Stimulated activated naive CD4-positive, alpha-beta T cell (primary cell): ENCODE data around the gene AUTS2.

Source experiments
- DNase-seq, 6 experiments: peaks; one replicate each; lab custom pipeline; 2025; lab: John Stamatoyannopoulos, UW

AUTS2 gene

DNA sequence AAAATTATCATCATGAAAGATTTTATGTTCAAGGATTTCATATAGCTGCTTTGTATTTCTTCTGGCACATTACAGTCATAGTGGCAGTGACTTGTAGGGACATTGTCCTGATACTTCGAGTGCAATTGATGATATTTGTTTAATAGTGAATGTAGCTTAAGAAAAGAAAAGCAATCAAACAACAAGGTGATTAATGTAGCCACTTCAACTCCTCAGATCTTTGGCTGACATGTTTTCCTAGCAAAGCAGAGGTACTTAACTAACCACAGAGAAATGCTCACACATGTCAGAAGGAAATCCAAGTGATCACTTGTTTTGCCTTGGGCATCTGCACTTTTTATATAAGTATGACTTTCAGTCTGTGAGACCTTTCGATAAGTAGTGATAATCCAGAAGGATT, 470.3 kb downstream of the AUTS2 start:
- no peak for DNase-seq

DNA sequence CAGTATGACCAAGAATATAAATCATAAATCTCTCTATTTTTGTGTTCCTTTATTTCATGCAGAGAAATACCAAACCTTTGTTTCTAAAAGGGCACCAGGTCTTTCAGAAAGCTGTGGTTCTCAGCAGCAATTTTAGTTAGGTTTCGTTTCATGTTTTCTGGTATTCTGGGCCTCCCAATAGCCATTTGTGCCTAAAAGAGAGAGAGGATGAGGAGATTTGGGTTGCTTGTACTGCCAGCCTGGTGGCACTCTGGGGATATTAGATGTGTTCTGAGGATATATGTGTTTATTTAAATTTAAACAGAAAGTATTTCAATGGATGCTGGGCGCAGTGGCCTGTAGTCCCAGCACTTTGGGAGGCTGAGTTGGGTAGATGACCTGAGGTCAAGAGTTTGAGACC, 471.7 kb downstream of the AUTS2 start:
- DNase-seq, result no peak

DNA sequence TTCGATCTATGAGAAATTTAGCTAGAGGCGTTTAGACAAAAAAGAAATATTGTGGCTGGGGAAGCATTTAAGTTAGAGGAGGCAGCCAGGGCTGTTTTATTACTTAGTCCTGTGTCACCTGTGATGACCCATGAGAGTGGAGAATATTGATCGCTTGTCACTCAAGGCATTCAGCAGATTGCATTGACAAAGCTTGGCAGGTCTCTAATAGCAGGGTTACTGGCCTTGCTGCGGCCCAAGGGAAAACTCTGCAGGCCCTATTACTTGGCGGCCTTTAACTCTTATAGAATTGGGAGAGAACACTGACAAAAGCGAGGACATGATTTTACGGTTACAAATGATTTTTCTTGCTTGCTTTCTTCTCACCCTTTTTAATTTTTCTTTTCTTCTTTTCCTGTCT, 473.5 kb downstream of the AUTS2 start:
- no peak for DNase-seq

DNA sequence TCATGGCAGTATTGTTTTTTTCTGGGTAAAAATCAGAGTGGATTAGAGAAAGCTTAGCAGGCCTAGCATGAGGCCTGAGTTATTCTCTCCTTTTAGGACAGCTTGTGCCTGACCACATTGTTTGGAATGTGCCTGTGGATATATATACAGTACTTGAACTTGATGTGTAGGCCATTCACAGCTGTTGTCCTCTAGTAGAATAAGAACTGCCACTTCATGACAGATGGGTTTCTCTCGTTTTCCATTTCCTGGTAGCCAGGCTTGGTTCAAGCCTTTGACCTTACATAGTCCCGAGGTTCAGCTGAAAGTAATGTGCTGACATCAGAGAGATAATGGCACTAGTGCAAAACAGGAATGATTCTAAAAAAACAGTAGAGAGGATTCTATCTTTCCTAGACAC, 473.9 kb downstream of the AUTS2 start:
- DNase-seq, result no peak

DNA sequence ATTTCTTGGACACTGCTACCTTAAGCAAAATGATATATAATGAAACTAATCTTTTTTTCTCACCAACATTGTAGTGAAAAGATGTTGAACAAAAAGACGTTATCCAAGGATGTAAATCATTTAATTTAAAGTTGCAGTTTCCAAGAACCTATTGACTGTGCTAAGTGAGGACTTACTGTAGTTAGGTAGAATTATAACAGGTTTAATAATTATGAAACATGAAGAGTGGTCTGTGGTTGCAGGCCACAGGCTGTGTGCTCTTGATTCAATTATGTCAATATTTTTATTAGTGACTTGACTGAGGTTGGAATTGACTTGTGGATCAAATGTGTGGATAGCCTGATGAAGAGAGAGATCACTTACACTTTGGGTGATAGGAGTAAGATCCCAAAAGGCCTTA, 478.1 kb downstream of the AUTS2 start:
- DNase-seq, result no peak

DNA sequence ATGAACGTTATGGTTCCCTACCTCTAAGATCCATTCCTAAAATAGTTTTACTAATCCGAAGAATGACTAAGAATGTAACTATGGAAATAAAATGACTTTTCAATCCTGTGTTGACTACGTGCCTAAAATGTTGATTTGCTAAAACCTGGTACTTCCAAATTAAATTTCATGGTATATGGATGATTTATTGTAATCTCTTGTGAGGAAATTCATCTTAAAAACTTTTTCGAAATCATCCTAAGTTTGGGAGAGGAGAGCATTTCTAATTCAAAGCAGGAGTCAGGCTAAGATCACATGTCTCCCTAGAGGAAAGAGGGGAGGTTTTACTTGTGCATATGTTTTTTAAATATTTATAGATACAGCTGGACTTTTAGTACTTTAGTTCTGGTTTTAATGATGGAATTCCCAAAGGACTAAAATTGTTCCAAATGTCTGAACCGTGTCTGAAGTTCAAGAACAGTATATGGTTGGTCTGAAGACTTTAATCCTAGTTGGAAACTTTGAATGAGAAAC, 483.9 kb downstream of the AUTS2 start:
- no peak for DNase-seq

DNA sequence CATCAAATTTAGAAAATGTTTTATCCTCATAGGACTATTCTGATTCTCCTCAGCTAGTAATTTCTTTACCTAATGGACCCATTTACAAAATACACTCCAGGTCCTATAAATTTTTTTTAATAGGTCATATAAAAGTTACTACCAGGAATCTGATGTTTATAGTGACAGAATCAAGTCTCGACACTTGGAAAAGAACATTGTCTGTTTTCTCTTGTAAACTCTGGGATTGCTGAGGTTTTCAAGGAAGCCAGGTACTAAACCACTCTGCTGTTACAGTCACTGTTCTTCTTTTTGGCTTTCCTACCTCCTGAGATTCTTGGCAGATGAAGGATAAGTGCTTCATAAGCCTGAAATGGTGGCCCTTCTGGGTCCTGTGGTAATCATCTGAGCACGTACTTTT, 493.1 kb downstream of the AUTS2 start:
- DNase-seq, result no peak

DNA sequence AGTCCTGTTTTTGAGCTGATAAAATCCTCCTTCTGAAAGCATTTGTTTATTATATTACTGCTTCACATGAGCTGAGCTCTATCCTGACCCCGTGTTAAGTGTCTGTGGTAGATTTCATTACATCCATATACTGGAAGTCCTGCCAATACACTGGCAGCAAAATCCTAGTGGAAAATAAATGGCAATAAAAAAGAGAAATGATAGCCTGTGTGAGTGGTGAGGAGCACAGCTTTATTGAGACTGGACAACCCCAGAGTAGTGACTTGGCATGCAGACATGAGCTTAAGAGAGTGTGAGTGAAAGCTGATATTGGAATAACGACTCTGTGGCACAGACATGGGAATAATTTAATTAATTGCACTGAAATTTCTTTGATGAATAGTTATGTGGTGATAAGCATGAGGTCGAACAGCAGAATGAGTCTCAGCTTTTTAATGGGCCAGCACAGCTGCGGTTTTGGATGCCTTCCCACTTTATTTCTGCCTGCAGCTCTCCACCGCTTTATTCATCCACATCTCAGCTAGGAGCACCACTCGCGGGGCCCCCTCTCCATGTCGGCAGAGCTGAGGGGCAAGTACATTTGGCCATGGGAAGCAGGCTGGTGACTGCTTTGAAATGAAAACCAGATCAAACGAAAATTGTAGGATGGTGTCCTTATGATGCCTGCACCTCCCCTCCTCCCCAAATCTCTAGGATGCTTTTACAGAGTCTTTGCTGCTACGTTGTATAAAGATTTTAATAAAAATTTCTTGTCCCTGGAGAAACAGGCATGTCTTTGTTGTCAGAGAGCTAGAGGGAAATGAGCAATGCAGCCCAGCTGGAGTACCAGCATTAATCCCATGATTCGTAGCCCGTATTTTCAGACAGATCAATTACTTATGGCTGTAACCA, 494.3 kb downstream of the AUTS2 start:
- DNase-seq, result no peak

DNA sequence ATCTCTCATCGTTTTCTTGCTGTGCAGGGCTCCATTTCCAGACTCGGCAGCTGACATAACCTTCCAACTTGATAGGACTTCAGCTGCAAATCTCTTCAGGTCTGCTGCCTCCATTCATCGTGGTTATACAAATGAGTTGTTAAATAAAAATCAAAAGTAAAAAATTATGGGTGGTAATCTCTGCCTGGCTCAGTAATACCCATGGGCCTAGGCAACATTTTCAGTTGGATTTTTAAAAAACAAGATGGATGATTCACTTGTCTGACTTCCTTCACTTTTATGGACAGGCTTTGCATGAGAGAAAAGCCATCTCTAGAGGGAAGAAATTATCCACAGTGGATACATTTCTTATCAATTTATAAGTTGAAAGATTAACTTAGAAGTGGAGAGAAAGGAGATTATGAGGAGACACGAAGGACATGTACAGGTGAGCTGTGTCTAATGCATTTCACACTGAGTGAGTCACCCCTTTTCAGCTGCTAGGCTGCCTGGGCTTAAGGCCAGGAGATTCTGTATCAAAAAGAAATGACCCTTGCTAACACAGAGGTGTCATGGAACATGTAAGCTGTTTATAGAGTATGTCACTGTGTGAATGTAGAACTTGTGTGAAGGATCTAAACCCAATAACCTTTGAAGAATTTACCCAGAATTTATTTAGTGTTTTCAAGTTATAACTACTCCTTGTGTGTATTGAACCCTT, 495.1 kb downstream of the AUTS2 start:
- no peak for DNase-seq

DNA sequence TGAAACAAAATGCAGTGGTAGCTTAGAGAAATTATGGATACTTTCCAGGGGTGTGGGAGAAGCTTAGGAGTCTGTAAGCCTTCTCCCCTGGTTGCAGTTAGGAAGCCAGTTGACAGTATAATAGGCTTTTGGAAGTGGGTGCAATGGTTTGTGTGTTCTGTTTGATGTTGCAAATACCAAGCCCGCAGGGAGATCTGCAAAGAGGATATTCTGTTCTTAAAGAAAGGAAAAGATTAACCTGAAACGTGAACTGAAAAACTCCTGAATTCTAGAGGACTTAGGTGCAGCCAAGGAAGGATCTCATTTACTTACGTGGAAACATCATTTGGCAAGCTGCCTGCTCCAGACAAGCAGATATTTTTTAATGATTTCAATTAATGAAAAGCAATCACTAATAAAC, 496.6 kb downstream of the AUTS2 start:
- DNase-seq, result no peak

DNA sequence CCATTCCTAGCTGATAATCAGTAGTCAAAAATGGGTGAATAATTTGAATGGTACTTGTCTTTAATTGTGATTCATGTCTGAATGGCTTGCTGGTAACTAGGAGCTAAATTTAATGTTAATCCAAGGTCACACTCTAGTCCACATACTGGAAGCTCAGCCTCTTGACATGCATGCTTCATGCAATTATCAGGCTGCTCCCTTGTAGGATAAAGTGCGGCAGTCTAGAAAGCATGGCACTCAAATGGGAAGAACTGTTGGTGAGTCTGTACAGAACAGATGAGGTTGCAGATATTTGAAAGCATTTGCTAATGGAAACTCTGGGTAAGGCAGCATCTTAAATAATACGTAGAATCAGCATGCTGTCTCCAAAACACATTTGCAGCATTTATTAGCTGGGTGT, 499.4 kb downstream of the AUTS2 start:
- no peak for DNase-seq

DNA sequence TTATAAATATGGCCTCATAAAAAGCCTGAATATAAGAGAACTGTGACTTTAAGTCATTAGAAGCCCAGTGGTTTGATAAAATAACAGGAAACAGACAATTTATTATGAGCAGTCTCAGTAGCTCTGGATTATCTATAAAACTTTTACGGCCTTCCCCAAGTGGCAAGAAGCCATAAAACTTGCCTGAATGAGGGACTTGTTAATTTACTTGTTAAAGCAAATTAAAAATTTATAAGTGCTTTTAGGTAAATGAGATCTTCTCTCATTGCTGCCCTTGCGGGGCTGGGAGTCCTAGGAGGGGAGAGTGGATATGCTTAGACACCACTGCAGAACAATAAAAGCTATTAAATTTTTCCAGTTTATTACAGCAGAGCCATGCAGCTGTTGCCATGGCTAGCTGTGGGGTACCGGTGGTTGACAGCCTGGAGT, 499.9 kb downstream of the AUTS2 start:
- no peak for DNase-seq

DNA sequence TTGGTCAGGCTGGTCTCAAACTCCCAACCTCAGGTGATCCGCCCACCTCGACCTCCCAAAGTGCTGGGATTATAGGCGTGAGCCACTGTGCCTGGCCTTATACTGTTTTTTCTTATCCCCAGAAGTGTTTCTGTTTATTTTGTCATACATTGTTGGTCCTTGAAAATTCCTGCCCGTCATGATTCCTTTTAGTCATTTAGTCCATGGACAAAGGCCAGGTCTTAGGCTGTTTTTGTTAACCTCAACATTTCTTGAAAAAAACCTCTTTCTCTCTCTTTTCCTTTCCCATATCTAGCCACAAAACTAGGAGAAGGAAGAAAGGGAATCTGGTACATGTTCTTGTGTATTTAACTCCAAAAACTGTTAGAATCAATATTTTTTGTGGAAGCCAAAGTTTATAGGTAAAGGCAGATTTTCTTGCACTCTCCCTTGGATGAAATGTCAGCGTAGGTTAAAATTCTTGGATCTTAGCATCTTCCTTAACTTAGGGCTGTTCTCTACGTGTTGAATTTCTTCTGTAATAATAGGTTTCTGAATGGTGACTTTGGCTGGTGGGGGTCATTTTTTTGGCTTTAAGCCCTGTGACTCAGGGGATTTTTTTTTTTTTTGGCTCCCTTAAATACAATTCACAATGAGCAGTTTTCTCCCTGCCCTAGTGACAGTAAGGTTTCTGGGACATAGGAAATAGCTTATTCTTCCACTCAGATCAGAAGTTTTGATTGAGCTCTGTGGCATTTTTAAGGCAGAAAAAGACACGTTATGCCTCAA, 500.8 kb downstream of the AUTS2 start:
- DNase-seq, result no peak

DNA sequence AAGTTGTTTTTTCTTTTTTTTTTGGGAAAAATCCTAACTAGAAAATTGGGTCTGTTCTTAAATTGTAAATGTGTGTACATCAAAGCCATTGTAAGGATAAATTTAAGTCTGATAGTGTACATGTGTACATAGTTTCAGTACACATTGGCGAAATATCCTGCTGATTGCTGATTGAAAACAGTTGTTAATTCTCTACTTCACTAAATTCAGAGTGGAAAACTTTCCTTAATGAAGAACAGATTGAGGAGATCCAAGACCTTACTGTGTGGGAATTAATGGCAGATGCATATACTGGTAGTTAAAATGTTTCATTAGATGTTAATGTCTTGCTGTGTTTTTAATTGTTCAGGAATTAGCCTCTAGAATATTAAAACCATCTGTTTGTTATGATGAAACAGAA, 506.0 kb downstream of the AUTS2 start:
- DNase-seq, result no peak

DNA sequence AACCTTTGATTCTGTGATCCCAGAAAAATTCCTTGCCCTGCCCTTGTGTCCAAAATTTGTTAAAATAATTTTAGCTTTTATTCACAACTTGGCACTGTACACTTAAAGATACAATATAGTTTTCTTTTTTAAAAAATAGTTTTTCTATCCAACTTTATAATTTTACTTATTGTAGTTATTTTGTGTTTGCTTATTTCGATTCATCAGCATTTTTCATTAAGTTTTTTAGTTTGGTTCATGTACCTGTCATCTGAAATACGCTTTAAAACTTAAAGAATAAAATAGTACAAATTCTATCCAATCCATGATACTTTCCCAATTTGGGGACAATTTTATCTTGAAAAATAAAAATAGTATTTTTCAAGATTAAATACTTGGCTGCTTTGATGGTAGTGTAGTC, 514.8 kb downstream of the AUTS2 start:
- no peak for DNase-seq

DNA sequence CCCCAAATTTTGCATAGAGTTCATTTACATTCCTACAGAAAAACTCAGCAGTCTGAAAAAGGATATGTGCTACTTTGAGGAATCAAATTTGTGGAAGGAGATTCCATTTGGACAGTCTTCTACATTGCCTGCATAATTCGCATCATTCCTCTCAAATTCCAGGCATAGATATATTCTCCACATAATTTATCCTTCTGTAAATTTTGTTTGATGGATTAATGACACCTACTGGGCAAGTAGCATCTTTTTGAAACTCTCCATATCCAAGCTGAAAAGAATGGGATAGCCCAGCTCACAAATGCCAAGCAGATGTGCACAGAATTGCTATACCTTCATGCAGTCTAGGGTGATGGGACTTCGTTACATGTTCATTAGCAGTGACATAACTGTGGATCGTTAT, 515.3 kb downstream of the AUTS2 start:
- no peak for DNase-seq

DNA sequence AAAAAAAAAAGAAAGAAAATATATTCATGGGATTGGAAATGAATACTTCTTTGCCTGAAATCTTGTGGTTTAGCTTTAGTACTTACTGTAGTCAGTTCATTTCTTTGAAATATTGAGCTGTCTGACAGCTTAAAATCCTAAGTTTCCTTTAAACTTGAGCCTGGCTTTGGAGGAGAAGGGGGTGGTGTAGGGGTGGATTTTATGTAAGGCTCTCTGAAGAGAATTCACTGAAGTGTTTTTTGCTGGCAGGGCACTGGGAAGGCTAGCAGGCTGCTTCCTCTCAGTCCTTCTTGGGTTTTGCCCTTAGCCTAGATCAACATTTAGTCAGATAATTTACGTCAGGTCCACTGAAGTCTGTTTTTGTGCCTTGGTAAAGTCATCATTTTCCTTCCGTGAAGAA, 516.5 kb downstream of the AUTS2 start:
- no peak for DNase-seq

DNA sequence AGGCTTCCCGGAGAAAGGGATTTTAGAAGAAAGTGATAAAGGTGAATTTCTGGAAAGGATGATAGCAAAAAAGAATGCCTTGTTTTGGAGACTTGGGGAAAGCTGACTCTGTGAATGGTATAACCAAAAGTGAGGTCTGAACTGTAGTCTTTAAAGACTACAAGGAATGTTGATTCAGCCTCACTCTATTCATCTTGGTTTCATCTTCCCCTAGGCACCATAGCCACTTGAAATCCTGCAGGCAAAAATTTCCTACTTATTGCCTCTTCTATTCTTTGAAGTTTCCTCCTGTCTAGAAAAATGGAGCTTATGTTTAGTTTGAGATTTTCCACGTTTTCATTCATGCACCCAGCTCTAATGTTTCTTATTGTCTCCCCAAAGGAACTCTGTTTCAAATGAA, 518.0 kb downstream of the AUTS2 start:
- no peak for DNase-seq

DNA sequence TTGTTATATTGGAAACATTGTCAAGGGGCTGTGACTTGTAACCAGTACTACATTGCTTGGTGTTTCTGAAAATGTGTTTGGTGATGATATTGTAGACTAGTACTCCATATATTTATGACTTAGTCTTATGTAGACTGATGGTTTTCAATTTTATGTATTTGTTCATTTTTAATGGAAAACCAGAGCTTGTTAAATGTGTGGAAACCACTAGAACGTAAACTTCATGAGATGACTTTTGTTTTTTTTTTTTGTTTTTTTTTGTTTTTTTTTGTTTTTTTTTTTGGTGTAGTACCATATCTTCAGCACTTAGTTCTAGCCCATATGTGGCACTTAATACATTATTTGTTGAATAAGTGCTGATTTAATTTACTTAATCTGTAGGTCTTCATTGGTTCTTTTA, 518.6 kb downstream of the AUTS2 start:
- no peak for DNase-seq

DNA sequence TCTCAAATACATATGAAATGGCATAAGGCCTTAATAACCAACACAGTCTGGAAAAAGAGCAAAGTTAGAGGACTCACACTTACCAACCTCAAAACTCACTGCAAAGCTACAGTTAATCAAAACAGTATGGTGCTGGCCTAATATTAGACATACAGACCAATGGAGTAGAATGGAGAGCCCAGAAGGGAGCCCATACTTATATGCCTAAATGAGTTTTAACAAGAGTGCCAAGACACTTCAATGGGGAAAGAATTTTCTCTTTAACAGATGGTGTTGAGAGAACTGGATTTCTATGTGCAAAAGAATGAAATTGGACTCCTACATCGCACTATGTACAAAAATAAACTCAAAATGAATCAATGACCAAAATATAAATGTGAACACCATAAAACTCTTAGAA, 522.6 kb downstream of the AUTS2 start:
- DNase-seq, result no peak

DNA sequence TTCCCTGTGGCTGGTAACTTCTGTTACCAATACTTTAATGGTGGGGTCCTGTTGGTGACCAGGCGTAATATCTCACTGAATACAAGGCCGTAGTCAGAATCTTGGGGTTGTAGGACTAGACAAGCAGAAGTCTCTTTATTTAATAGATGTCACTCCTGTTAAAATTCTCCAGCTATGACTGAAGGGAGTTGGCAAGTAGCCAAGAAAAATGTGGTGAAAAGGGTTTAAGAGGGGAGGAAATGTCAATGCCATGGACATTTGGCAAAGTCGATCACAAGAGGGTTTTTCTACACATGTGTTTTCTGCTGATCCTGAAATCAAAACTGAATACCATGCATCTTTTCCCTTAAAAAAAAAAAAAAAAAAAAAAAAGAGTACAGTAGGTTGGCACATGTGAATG, 533.5 kb downstream of the AUTS2 start:
- DNase-seq, result no peak

DNA sequence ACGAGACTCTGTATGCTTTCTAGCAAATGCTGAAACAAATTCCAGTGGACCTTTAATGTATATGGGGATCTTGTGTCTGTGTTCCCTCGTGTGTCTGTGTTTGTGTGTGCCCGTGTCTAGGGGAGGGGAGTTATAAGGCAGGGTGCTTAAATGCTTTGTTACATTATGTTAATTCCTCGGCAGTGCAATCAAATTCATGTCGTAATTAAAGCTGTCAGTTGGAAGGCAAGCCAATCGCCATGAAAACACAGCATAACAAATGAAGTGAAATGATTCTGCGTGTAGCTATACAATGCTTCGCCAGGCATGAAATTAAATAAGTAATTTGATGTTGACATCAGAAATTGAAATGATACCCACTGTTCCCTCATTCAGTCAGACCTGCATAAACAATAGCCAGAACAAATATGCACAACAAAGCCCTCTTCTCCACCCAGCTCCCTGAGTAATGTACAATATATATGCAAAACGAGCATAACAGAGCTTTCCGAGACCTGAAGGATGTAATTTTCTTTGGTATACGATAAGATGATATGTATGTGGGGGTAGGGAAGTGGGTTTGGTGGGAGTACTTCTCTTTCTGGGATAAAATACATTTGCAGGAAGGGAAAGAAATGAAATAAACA, 534.1 kb downstream of the AUTS2 start:
- DNase-seq, result no peak
